HepG2 (cell line): ENCODE measurements around the gene NDUFB5. TPM values are rescaled to one million over a fixed set of nuclear protein-coding genes. Genes with fewer than 3 reads are reported as not detected.

Source experiments
- NFKBIZ ChIP-seq: IDR thresholded peaks from 2 replicates; pipeline ENCODE4 v1.6.1; 2018; ENCODE audit warnings: missing genetic modification reagents, missing compliant biosample characterization
- RAD21 ChIP-seq: fragments of 450-650 bp; formaldehyde crosslinking; IDR thresholded peaks from 2 replicates; pipeline ENCODE4 v1.5.0; 2020; ENCODE audit warnings: mild to moderate bottlenecking
- REXO4 ChIP-seq: sonication (generic); formaldehyde crosslinking; IDR thresholded peaks from 2 replicates; pipeline ENCODE4 v1.8.0; 2022; ENCODE audit warnings: missing genetic modification reagents, mild to moderate bottlenecking, borderline replicate concordance
- RORA ChIP-seq: sonication (generic); formaldehyde crosslinking; IDR thresholded peaks from 2 replicates; pipeline ENCODE4 v1.5.0; 2020; ENCODE audit warnings: mild to moderate bottlenecking, missing genetic modification reagents, moderate library complexity
- SATB2 ChIP-seq: sonication (generic); formaldehyde crosslinking; IDR thresholded peaks from 2 replicates; pipeline ENCODE4 v1.5.0; 2020; ENCODE audit warnings: missing genetic modification reagents
- SMAD3 ChIP-seq: sonication (generic); formaldehyde crosslinking; IDR thresholded peaks from 2 replicates; pipeline ENCODE4 v1.4.0; 2020; ENCODE audit warnings: missing genetic modification reagents
- YEATS4 ChIP-seq: sonication (generic); formaldehyde crosslinking; IDR thresholded peaks from 2 replicates; pipeline ENCODE4 v1.4.0; 2020; ENCODE audit warnings: missing genetic modification reagents, borderline replicate concordance
- ZFP36 ChIP-seq: fragments of 150-350 bp; IDR thresholded peaks from 2 replicates; pipeline ENCODE4 v1.6.1; 2018; ENCODE audit warnings: borderline replicate concordance, low read length, low read depth; ENCODE audit not compliant: partially characterized antibody
- ZHX2 ChIP-seq, 2 experiments: sonication (generic) in 1 of 2; formaldehyde crosslinking in 1 of 2; IDR thresholded peaks; 2 replicates each; pipeline versions ENCODE4 v1.6.1 to v1.9.0; 2014 to 2022; ENCODE audit warnings: antibody characterized with exemption in 1 of 2, borderline replicate concordance in 1 of 2, inconsistent platforms in 1 of 2, low read depth in 1 of 2, missing genetic modification reagents in 1 of 2
- ZNF24 ChIP-seq: fragments of 450-650 bp; IDR thresholded peaks from 2 replicates; pipeline ENCODE4 v1.6.1; 2017; ENCODE audit warnings: antibody characterized with exemption, mild to moderate bottlenecking
- ZNF318 ChIP-seq: sonication (generic); formaldehyde crosslinking; IDR thresholded peaks from 2 replicates; pipeline ENCODE4 v1.4.0; 2020; ENCODE audit warnings: mild to moderate bottlenecking, missing genetic modification reagents
- ZNF414 ChIP-seq: sonication (generic); formaldehyde crosslinking; IDR thresholded peaks from 2 replicates; pipeline ENCODE4 v1.5.0; 2020; ENCODE audit warnings: missing genetic modification reagents
- polyA plus RNA-seq, 8 experiments: library from polyadenylated mRNA; depleted of rRNA in 3 of 8; stranded (reverse) in 7 of 8; unstranded in 1 of 8; fragments of >200 nt; fragmentation: Illumina TruSeq in 4 of 8; extraction: Trizol in 4 of 8; gene quantifications; 2 replicates each; pipeline versions ENCODE4 v1.2.1 to v1.2.3, GENCODE V29; 2011 to 2016; ENCODE audit warnings: low read depth in 4 of 8, missing spikeins in 1 of 8, mixed read lengths in 1 of 8; ENCODE audit not compliant: insufficient read depth in 1 of 8
- total RNA-seq, 5 experiments: library from RNA; depleted of rRNA; stranded (reverse); fragments of >200 nt; fragmentation: Illumina TruSeq; extraction: Trizol; gene quantifications; 2 replicates each; pipeline ENCODE4 v1.2.3, GENCODE V29; 2016; ENCODE audit warnings: low read depth in 1 of 5
- TF ChIP-seq, protein P1 (sequence below): sonication (generic); formaldehyde crosslinking; IDR thresholded peaks from 2 replicates; pipeline ENCODE4 v1.5.0; 2020; ENCODE audit warnings: missing genetic modification reagents

Gene NDUFB5
- total and polyA plus RNA-seq, 2 of the 13 experiments (the other 11 are each of a cell fraction or from before 2014, with no cell fraction given), result 43.3 to 120 TPM

DNA sequence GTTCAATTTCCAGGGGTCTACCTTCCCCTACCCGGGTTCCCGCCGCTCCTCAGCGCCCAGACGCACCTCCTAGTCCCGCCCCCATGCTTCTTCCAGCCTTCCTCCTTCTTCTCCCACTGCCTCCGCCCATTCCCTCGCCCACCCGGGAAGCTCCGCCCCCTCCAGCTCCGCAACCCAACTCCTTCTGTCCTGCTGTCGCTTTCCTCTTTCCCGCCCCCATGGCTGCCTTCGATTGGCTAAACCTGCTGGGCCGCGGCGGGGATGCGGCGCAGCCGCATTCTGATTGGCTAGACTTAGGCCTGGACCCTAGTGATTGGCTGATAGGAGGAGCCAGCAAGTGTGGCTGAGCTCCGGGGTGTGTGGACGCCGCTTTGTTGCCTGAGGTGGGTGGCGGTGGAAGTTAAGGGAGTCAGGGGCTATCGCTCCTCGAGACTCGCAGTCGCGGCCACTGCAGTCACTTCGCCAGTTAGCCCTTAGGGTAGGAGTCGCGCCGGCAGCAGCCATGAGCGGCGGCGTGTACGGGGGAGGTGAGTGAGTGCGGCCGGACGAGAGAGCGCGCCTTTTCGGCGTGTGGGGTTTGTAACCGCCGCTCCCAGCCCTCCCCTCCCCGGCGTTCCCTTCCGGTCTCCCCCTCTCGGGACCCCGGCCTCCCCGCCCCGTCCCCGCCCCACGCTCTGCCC is 41.9 kb upstream of the NDUFB5 start, which contains the start of gene ACTL6A (continued):
- TF ChIP-seq REXO4 (CRISPR knock-in tag), result no peak
- no peak; the same call in 1 of the 2 replicates for TF ChIP-seq SMAD3 (CRISPR knock-in tag)
- no peak for TF ChIP-seq RORA (CRISPR knock-in tag)
- TF ChIP-seq YEATS4 (CRISPR knock-in tag), result peak; percentile 91; the same call in 1 of the 2 replicates
- no peak for TF ChIP-seq ZFP36
- TF ChIP-seq SATB2 (CRISPR knock-in tag), result no peak
- TF ChIP-seq, protein P1, sequence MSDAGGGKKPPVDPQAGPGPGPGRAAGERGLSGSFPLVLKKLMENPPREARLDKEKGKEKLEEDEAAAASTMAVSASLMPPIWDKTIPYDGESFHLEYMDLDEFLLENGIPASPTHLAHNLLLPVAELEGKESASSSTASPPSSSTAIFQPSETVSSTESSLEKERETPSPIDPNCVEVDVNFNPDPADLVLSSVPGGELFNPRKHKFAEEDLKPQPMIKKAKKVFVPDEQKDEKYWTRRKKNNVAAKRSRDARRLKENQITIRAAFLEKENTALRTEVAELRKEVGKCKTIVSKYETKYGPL (CRISPR knock-in tag), result no peak
- no peak for TF ChIP-seq ZHX2 (IDR thresholded peaks at IDR 0.05; ENCODE audit: low read depth)
- no peak for TF ChIP-seq ZHX2 (CRISPR knock-in tag; IDR thresholded peaks at IDR 0.05; ENCODE audit: borderline replicate concordance)
- 0 out of 2 replicates have a peak, but pooled peaks have one; percentile 16 for TF ChIP-seq NFKBIZ (CRISPR knock-in tag)
- TF ChIP-seq ZNF24, result no peak
- TF ChIP-seq ZNF414 (CRISPR knock-in tag), result no peak
- TF ChIP-seq RAD21 (CRISPR knock-in tag), result 0 out of 2 replicates have a peak, but pooled peaks have one; percentile 16
- TF ChIP-seq ZNF318, result no peak
